AG10803 (cell line): ENCODE results near the gene SLC16A14.
"Not testable (repeated sequence)": the region's sequence is repeated elsewhere in the genome, so short reads cannot be mapped to it uniquely, and the experiment has no call there.

ENCODE experiments used
- DNase-seq: peaks from one replicate; pipeline ENCODE4 v3.0.0; 2010; ENCODE audit warnings: low read depth
- H3K4me3 ChIP-seq: 2 replicates; pipeline ENCODE4 v1.5.1; 2011; ENCODE audit warnings: mild to moderate bottlenecking, low read length, control low read depth
- CTCF ChIP-seq: conservative IDR thresholded peaks from 2 replicates; pipeline ENCODE4 v1.5.1; 2011; ENCODE audit warnings: mild to moderate bottlenecking, low read length, control low read depth, inconsistent platforms

Gene SLC16A14

GRCh38 chr2:230068651-230069055 lies at the start of gene SLC16A14:
Gene SLC16A14 (minus strand): TSS chr2:230068924. CDS start chr2:230059352, 9,572 bp downstream.
- peak; percentile 12 for DNase-seq
- no peak for TF ChIP-seq CTCF
- peak within 1 kb of the TSS; percentile 38 for H3K4me3 ChIP-seq

- no peak for TF ChIP-seq CTCF
- no peak overlapping the region for H3K4me3 ChIP-seq
- no peak for DNase-seq
Observed at GRCh38 chr2:230106771-230107170, 38.0 kb upstream of the SLC16A14 start.

GRCh38 chr2:230101967-230102366 lies 33.2 kb upstream of the SLC16A14 start:
- not testable (repeated sequence) for DNase-seq, H3K4me3 ChIP-seq

GRCh38 chr2:230097841-230098240 lies 29.1 kb upstream of the SLC16A14 start:
- DNase-seq: no peak
- TF ChIP-seq CTCF: no peak
- H3K4me3 ChIP-seq: no peak overlapping the region

- DNase-seq: no peak
- no peak overlapping the region for H3K4me3 ChIP-seq
- no peak for TF ChIP-seq CTCF
Observed at GRCh38 chr2:230097424-230097823, 28.7 kb upstream of the SLC16A14 start.

GRCh38 chr2:230090967-230091366 lies 22.2 kb upstream of the SLC16A14 start:
- no peak overlapping the region for H3K4me3 ChIP-seq
- TF ChIP-seq CTCF: no peak
- DNase-seq: no peak

- no peak for DNase-seq
- no peak overlapping the region for H3K4me3 ChIP-seq
- TF ChIP-seq CTCF: no peak
Observed at GRCh38 chr2:230085201-230085600, 16.5 kb upstream of the SLC16A14 start.
